Activated CD8-positive, alpha-beta memory T cell treated with anti-CD3 and anti-CD28 coated beads for 36 hours (primary cell): Measurements from ENCODE around the gene ARMH1. TPM values are rescaled to one million over a fixed set of nuclear protein-coding genes. Genes with fewer than 3 reads are reported as not detected.
"Not testable (repeated sequence)": the region's sequence is repeated elsewhere in the genome, so short reads cannot be mapped to it uniquely, and the experiment has no call there.

ENCODE experiments used
- CTCF ChIA-PET: fragments of 350-600 bp; sonication (Branson Sonifier 250); formaldehyde crosslinking; loops from one replicate; lab custom pipeline; 2021; ENCODE audit warnings: antibody characterized with exemption; lab: Charles Lee
- POLR2A ChIA-PET: fragments of 350-600 bp; sonication (Branson Sonifier 250); formaldehyde crosslinking; loops from one replicate; lab custom pipeline; 2021; ENCODE audit warnings: antibody characterized with exemption; lab: Charles Lee
- total RNA-seq, 2 experiments: library from RNA; stranded (reverse); gene quantifications; one replicate each; pipeline ENCODE4 v1.2.3, GENCODE V29; 2021

The ARMH1 gene
- total RNA-seq, 2 experiments from 2014 or later = 49.6 to 52.0 TPM

- ChIA-PET POLR2A (interaction anchor here (0.6 kb wide), 1 partner anchor 115 kb away, joined by 5 read pairs; no protein-coding TSS in a partner anchor), CTCF (no interaction called here)
These were observed 19.8 kb upstream of the ARMH1 start for GRCh38 chr1:44654621-44655187.

GRCh38 chr1:44655609-44656008, 18.9 kb upstream of the ARMH1 start:
- POLR2A ChIA-PET = no interaction called here
- CTCF ChIA-PET = no interaction called here

GRCh38 chr1:44659566-44659965, 14.9 kb upstream of the ARMH1 start:
- ChIA-PET POLR2A (no interaction called here), CTCF (interaction anchor here (0.6 kb wide), 2 partner anchors 57 to 256 kb away, joined by 3 read pairs; no protein-coding TSS in a partner anchor)

GRCh38 chr1:44660176-44660575, 14.3 kb upstream of the ARMH1 start:
- CTCF ChIA-PET = no interaction called here
- POLR2A ChIA-PET = no interaction called here

- POLR2A ChIA-PET = no interaction called here
- CTCF ChIA-PET = interaction anchor here (2.5 kb wide), 1 partner anchor 9 kb away, joined by 16 read pairs; no protein-coding TSS in a partner anchor
These were observed 12.5 kb upstream of the ARMH1 start for GRCh38 chr1:44661781-44662682.

- ChIA-PET CTCF (interaction anchor here (2.5 kb wide), 1 partner anchor 10 kb away, joined by 16 read pairs; no protein-coding TSS in a partner anchor), POLR2A (no interaction called here)
These were observed 11.9 kb upstream of the ARMH1 start for GRCh38 chr1:44662683-44663030.

GRCh38 chr1:44663417-44663816, 11.1 kb upstream of the ARMH1 start:
- ChIA-PET CTCF (interaction anchor here (0.9 to 1.5 kb wide), 4 partner anchors 11 to 54 kb away, joined by 3 to 5 read pairs (median 3); partner anchors contain the start of genes ARMH1 and TMEM53), POLR2A (no interaction called here)

GRCh38 chr1:44664730-44665370, 9.7 kb upstream of the ARMH1 start:
- ChIA-PET CTCF (interaction anchor here (0.7 to 1.3 kb wide), 2 partner anchors 64 to 447 kb away, joined by 3 to 4 read pairs; no protein-coding TSS in a partner anchor), POLR2A (no interaction called here)

- CTCF ChIA-PET, POLR2A ChIA-PET: not testable (repeated sequence)
These were observed 7.8 kb upstream of the ARMH1 start for GRCh38 chr1:44666719-44667118.

GRCh38 chr1:44670751-44671640, 3.5 kb upstream of the ARMH1 start:
- ChIA-PET POLR2A (no interaction called here), CTCF (interaction anchor here (2.7 kb wide), 1 partner anchor 18 kb away, joined by 6 read pairs; no protein-coding TSS in a partner anchor)

- CTCF ChIA-PET = interaction anchor here (0.6 kb wide), 1 partner anchor 1410 kb away, joined by 3 read pairs; no protein-coding TSS in a partner anchor
- POLR2A ChIA-PET = interaction anchor here (1.0 kb wide), 1 partner anchor 48 kb away, joined by 3 read pairs; no protein-coding TSS in a partner anchor
These were observed 2.1 kb upstream of the ARMH1 start for GRCh38 chr1:44672254-44672955.

- ChIA-PET CTCF (interaction anchor here (3.7 kb wide), 1 partner anchor 21 kb away, joined by 16 read pairs; no protein-coding TSS in a partner anchor), POLR2A (interaction anchor here (0.5 to 2.7 kb wide), 4 partner anchors 7 to 49 kb away, joined by 3 to 14 read pairs (median 6); no protein-coding TSS in a partner anchor)
These were observed 1.4 kb upstream of the ARMH1 start for GRCh38 chr1:44672961-44673674.

- ChIA-PET CTCF (interaction anchor here (0.7 to 3.7 kb wide), 2 partner anchors 10 to 21 kb away, joined by 3 to 16 read pairs; no protein-coding TSS in a partner anchor), POLR2A (interaction anchor here (0.5 to 2.7 kb wide), 4 partner anchors 8 to 57 kb away, joined by 3 to 14 read pairs (median 8); partner anchors contain the start of gene RNU5D-1)
These were observed 820 bp upstream of the ARMH1 start for GRCh38 chr1:44673675-44674112.

GRCh38 chr1:44675186-44675585, 672 bp downstream of the ARMH1 start:
- ChIA-PET CTCF (interaction anchor here (1.5 to 3.7 kb wide), 2 partner anchors 22 to 23 kb away, joined by 4 to 16 read pairs; no protein-coding TSS in a partner anchor), POLR2A (interaction anchor here (0.9 to 2.7 kb wide), 5 partner anchors 42 to 101 kb away, joined by 4 to 14 read pairs (median 8); partner anchors contain the start of gene RNU5D-1)

- POLR2A ChIA-PET = no interaction called here
- CTCF ChIA-PET = interaction anchor here (0.9 to 3.7 kb wide), 2 partner anchors 24 to 37 kb away, joined by 3 to 16 read pairs; no protein-coding TSS in a partner anchor
These were observed 2.1 kb downstream of the ARMH1 start for GRCh38 chr1:44676484-44677200.
